22Rv1 (cell line): ENCODE measurements around the gene SWI5.
"Not testable (repeated sequence)": the region's sequence is repeated elsewhere in the genome, so short reads cannot be mapped to it uniquely, and the experiment has no call there.

Experiments
- H3K27ac ChIP-seq: fragments of 450-650 bp; 2 replicates; pipeline ENCODE4 v1.5.1; 2017
- CTCF ChIP-seq: fragments of 450-650 bp; IDR thresholded peaks from 2 replicates; pipeline ENCODE4 v1.5.1; 2017; ENCODE audit warnings: mild to moderate bottlenecking
- ZFX ChIP-seq: fragments of 450-650 bp; IDR thresholded peaks from 2 replicates; pipeline ENCODE4 v1.6.1; 2017; ENCODE audit warnings: antibody characterized with exemption, borderline replicate concordance

The SWI5 gene

DNA sequence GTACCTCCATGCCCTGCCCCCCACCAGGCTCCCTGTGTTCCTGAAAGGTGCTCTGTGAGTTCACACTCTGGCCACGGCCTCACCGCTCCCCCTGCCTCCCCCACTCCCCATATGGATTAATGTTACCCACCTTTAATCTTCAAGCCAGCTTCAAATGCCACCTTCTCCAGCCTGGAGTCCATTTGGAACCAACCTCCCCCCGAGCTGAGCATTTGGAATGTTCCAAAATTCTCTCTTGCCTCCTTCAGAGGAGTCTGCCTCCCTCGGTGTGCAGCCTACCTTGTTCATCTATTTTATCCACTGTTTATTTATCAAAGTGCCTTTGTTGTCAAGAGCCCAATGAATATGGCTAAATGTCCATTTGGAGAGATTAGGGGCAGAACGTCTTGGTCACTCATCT is 4.6 kb upstream of the SWI5 start:
- no peak overlapping the region for H3K27ac ChIP-seq
- TF ChIP-seq CTCF (no peak), ZFX (no peak)

DNA sequence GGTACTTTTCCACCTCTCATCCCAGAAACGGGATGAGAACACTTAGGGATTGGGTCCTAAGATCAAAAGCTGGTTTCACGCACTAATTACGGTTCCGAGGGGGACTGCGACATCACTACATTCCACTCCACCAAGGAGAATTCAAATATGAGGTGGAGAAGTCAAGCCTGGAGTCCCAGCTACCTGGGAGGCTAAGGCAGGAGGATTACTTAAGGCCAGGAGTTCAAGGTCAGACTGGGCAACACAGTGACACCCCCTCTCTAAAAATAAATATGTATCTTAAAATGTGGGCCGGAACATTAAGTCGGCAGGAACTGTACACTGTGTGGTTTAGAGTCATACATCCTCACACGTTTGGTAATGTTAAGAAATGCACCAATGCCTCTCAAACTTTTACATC is 1.8 kb upstream of the SWI5 start:
- TF ChIP-seq ZFX (no peak), CTCF (no peak)
- peak overlapping the region; percentile 59; the same call in 1 of the 2 replicates for H3K27ac ChIP-seq

DNA sequence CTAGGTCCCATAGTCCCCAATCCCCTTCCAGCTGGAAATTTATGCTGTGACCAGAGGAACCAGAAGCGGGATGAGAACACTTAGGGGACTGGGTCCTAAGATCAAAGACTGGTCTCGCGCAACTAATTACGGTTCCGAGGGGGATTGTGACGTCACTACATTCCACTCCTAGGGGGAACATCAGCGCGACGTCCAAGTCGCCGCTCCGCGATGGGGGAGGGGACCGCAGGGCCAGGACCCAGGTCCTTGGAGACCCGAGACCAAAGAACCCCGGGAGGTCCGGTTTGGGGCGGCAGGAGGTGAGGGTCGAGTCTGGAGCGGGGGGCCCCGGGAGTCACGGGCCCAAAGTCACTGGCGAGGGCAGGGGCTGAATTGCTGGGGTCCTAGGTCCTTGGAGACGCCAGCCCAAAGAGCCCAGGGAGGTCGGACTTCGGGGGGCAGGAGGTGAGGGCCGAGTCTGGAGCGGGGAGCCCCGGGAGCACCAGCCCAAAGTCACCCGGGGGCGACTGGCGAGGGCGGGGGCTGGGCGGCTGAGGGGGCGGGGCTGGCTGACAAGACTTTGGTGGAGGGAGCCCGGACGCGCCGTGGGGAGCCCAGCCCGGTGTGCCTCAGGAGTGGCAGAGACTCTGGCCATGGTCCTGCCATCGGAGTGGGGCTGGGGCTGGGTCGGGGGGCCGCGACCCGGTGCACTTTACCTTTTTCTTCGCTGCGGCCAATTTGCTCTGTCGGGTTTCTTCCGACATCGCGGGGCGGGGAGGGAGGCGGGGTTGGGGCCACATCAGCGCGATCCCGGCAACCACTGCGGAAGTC is 673 bp upstream of the SWI5 start, which contains the start of gene GOLGA2:
TSS of gene GOLGA2 (minus strand) at position 810 of the 810 bp plus-strand sequence. CDS start at position 779, 31 bp downstream.
- no peak for TF ChIP-seq CTCF
- TF ChIP-seq ZFX: no peak
- peak within 1 kb of the TSS; percentile 59 for H3K27ac ChIP-seq

DNA sequence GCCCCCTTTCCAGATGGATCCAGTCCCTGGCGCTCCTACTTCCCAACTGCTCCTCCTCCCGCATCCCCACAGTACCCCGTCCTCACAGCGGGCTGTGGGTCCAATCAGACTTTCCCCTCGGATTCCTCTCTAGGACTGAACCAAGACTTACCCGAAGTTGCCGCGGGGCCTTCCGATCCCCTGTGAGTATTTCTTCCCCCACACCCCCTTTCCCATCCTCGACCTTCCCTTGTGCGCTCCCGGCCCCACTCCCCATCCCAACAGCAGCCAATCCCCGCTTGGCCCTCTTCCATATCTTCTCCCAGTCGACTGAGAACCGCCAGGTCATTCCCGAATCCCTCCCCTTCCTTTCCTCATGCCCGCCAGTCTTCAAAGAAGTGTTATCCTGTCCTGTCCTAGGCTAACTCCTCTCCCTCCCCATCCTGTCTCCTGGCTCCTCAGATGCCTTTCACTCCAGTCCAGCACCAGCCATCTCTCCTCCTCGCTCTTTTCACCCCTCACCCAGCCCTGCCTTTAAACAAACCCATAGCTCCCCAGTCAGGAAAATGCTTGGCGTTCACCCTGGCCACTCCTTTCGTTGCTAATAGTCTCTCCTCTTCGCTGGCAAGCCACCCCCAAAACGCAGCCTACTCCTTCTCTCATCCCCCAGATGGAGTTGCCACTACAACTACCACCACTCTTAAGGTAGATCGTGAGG is 646 bp downstream of the SWI5 start:
- TF ChIP-seq ZFX (no peak), CTCF (no peak)
- peak overlapping the region; percentile 59 for H3K27ac ChIP-seq

- H3K27ac ChIP-seq: not testable (repeated sequence)
Measured at GRCh38 chr9:128279088-128280073, 3.3 kb downstream of the SWI5 start.

- H3K27ac ChIP-seq: no peak overlapping the region
- TF ChIP-seq ZFX (no peak), CTCF (no peak)
Measured at GRCh38 chr9:128280084-128280622, 4.1 kb downstream of the SWI5 start.

GRCh38 chr9:128282500-128282899 is 6.4 kb downstream of the SWI5 start:
- TF ChIP-seq ZFX: no peak
- no peak for TF ChIP-seq CTCF
- H3K27ac ChIP-seq: no peak overlapping the region
